Measurements from ENCODE around the gene CENPO.

The CENPO gene

GRCh38 chr2:24863641-24864040 lies 70.4 kb downstream of the CENPO start:
- no peak for DNase-seq (ENCODE audit: low read depth)

GRCh38 chr2:24866946-24867345 lies 73.7 kb downstream of the CENPO start:
- no peak for DNase-seq (ENCODE audit: low read depth)

- no peak for DNase-seq (ENCODE audit: low read depth)
Observed at GRCh38 chr2:24870440-24870839, 77.2 kb downstream of the CENPO start.

GRCh38 chr2:24870891-24871705 lies 77.9 kb downstream of the CENPO start:
- DNase-seq (ENCODE audit: low read depth): no peak

DNA sequence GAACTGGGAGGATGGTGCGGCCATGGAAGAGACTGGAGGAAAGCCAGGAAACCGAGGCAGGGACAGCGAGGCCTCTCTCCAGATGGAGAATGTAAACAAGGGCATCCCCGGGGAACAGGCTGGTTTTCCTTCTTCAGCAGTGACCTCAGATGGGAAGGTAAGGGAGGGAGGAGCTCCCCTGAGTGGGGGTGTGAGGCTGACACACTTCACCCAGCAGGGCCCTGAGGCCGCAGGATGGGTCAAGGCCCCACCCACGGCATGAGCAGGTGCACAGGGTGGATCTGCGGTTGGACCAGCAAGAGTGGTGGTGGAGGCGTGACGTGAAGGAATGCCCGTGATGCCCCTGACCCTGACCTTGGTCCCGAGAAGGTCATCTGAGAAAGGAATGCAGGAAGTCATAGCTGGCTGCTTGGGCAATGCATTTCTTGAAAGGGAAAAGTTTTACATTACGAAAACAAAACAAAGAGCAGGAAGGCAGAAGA lies 78.7 kb downstream of the CENPO start:
- DNase-seq (ENCODE audit: low read depth): no peak

All from stimulated activated CD8-positive, alpha-beta memory T cell treated with anti-CD3 and anti-CD28 coated beads, Interleukin-12 subunit alpha, Interleukin-12 subunit beta, amount 100 ng/mL, for 1 hour (primary cell).